Measurements from ENCODE around the gene WBP4. TPM values are rescaled to one million over a fixed set of nuclear protein-coding genes. Genes with fewer than 3 reads are reported as not detected.
A peak's percentile ranks its signal among the peaks of the same experiment; 100 is the strongest.

WBP4 gene
- total and polyA plus RNA-seq, 2 of the 13 experiments (the other 11 are each of a cell fraction or from before 2014, with no cell fraction given), result 6.7 to 11.7 TPM

GRCh38 chr13:41060724-41061074, 610 bp upstream of the WBP4 start (continued):
- TF ChIP-seq GMEB1 (CRISPR knock-in tag; IDR thresholded peaks at IDR 0.05; ENCODE audit: borderline replicate concordance), result no peak

GRCh38 chr13:41061914-41062837, 867 bp downstream of the WBP4 start:
- Histone ChIP-seq H3K79me2 (ENCODE audit: insufficient read depth, low read length) (peaks cover 66% of the 10 kb centered on the region), H3K27ac (ENCODE audit: extremely low read length, insufficient read depth, low read length) (peak overlapping the region; percentile 98), H3K9me3 (ENCODE audit: low read length) (no peaks in the 10 kb centered on the region), H3K4me3 (replicated peaks in 1 of 3; ENCODE audit: insufficient read depth in 1 of 3, low read depth in 2 of 3, low read length in 3 of 3) (peak overlapping the region; percentile 84 to 96 (median 90)), H4K20me1 (ENCODE audit: insufficient read depth, low read length) (peaks cover 17% of the 10 kb centered on the region), H3K9ac (ENCODE audit: insufficient read depth, low read depth, low read length) (peak overlapping the region; percentile 93), H3K36me3 (replicated peaks in 1 of 2; ENCODE audit: control insufficient read depth in 1 of 2, insufficient read depth in 2 of 2, low read length in 2 of 2) (peaks cover 2 to 19% of the 10 kb centered on the region in 2 experiments), H3K27me3 (ENCODE audit: control insufficient read depth in 1 of 2, insufficient read depth in 2 of 2, low read length in 2 of 2) (no peaks in the 10 kb centered on the region; a peak in 1 of 5 replicates), H3K4me2 (ENCODE audit: low read depth, low read length) (peak overlapping the region; percentile 86), H2AFZ (ENCODE audit: low read length) (no peak overlapping the region), H3K4me1 (ENCODE audit: insufficient read depth, low read length) (peaks cover 44% of the 10 kb centered on the region)
- DNase-seq (ENCODE audit: low spot score) (no peak), ATAC-seq (peak; percentile 32), FAIRE-seq (no peak)
- POLR2A ChIA-PET, result interaction anchor here (1.0 to 2.7 kb wide), 5 partner anchors 15 to 198 kb away, joined by 3 to 35 read pairs (median 7); partner anchors contain the start of gene ELF1
- intact Hi-C loops (cut with micrococcal nuclease; ENCODE audit: unreplicated experiment) (loop anchor here (1.0 to 5.0 kb wide), 5 partner anchors 57 to 275 kb away; partner anchors contain the start of genes KBTBD6, NAA16 and SLC25A15), in situ Hi-C loops (cut with HindIII; ENCODE audit: extremely low pct_ligation_motif_present, low pct_unique_long_range_greater_than_20kb) (loop anchor here (10.0 kb wide), 1 partner anchor 133 kb away; the partner anchor contains the start of gene KBTBD7)
- WGBS (ENCODE audit: low lambda C conversion rate), result 9% methylated on average over 15 of the region's 24 CpGs
- BruUV-seq (replicated peaks), result TSS peak; percentile 56
- CTCF ChIA-PET (ENCODE audit: low intra/inter-chr PET ratio, low total read pairs), result no interaction called here
- 0 out of 2 replicates have a peak, but pooled peaks have one; percentile 10 for TF ChIP-seq ATF1 (CRISPR knock-in tag; IDR thresholded peaks at IDR 0.05)
- TF ChIP-seq PHB2 (IDR thresholded peaks at IDR 0.05; ENCODE audit: partially characterized antibody), result no peak
- no peak for TF ChIP-seq ZNF180 (CRISPR knock-in tag; IDR thresholded peaks at IDR 0.05; ENCODE audit: borderline replicate concordance, low read depth)
- TF ChIP-seq ATRX (CRISPR knock-in tag; IDR thresholded peaks at IDR 0.05; ENCODE audit: borderline replicate concordance), result no peak
- no peak for TF ChIP-seq KDM3A (CRISPR knock-in tag; IDR thresholded peaks at IDR 0.05; ENCODE audit: low read depth)
- no peak for TF ChIP-seq ZNF3 (CRISPR knock-in tag; IDR thresholded peaks at IDR 0.05)
- no peak for TF ChIP-seq ZNF546 (CRISPR knock-in tag; conservative IDR thresholded peaks at IDR 0.05)
- no peak for TF ChIP-seq RBM22 (optimal IDR thresholded peaks at IDR 0.05; ENCODE audit: low read length)
- TF ChIP-seq TBP (CRISPR knock-in tag; IDR thresholded peaks at IDR 0.05), result no peak
- TF ChIP-seq SKIL (CRISPR knock-in tag; IDR thresholded peaks at IDR 0.05; ENCODE audit: borderline replicate concordance), result no peak
- TF ChIP-seq HOXD1 (CRISPR knock-in tag; IDR thresholded peaks at IDR 0.05), result no peak
- TF ChIP-seq PTBP1 (IDR thresholded peaks at IDR 0.05; ENCODE audit: low read depth, low read length, poor library complexity, severe bottlenecking), result peak; percentile 88
- TF ChIP-seq GTF2F1 (IDR thresholded peaks at IDR 0.05; ENCODE audit: low read length), result no peak
- no peak for TF ChIP-seq JUN (CRISPR knock-in tag; IDR thresholded peaks at IDR 0.05)
- no peak for TF ChIP-seq MXD3 (CRISPR knock-in tag; IDR thresholded peaks at IDR 0.05)
- no peak for TF ChIP-seq CENPBD1 (CRISPR knock-in tag; IDR thresholded peaks at IDR 0.05; ENCODE audit: borderline replicate concordance, low read depth)

Measured in HepG2 (cell line).